Activated CD8-positive, alpha-beta T cell treated with anti-CD3 and anti-CD28 coated beads for 36 hours (primary cell): ENCODE measurements around the gene MAP6. TPM values are rescaled to one million over a fixed set of nuclear protein-coding genes. Genes with fewer than 3 reads are reported as not detected.
A peak's percentile ranks its signal among the peaks of the same experiment; 100 is the strongest.

Source experiments
- ATAC-seq: fragments of 200-7000 bp; cut with Tn5 transposase; one replicate; pipeline ENCODE4 v1.10.0; 2021; ENCODE audit warnings: mild to moderate bottlenecking, moderate library complexity
- CTCF ChIA-PET: fragments of 350-600 bp; sonication (Branson Sonifier 250); formaldehyde crosslinking; loops from one replicate; lab custom pipeline; 2021; ENCODE audit warnings: antibody characterized with exemption; lab: Charles Lee
- POLR2A ChIA-PET: fragments of 350-600 bp; sonication (Branson Sonifier 250); formaldehyde crosslinking; loops from one replicate; lab custom pipeline; 2021; ENCODE audit warnings: antibody characterized with exemption; lab: Charles Lee
- DNase-seq: peaks from one replicate; pipeline ENCODE4 v3.0.0-alpha.2; 2020
- H3K27ac Mint-ChIP-seq: one replicate; pipeline ENCODE4 v1.8.0; 2021; ENCODE audit warnings: mild to moderate bottlenecking, mixed read lengths
- H3K27me3 Mint-ChIP-seq: one replicate; pipeline ENCODE4 v1.8.0; 2021; ENCODE audit warnings: mixed read lengths
- H3K36me3 Mint-ChIP-seq: one replicate; pipeline ENCODE4 v1.8.0; 2021; ENCODE audit warnings: low read depth, mixed read lengths
- H3K4me1 Mint-ChIP-seq: one replicate; pipeline ENCODE4 v1.8.0; 2021; ENCODE audit warnings: low read depth, mixed read lengths
- H3K4me3 Mint-ChIP-seq: one replicate; pipeline ENCODE4 v1.8.0; 2021; ENCODE audit warnings: mild to moderate bottlenecking, moderate library complexity, mixed read lengths
- H3K9me3 Mint-ChIP-seq: one replicate; pipeline ENCODE4 v1.8.0; 2021; ENCODE audit warnings: mixed read lengths
- intact Hi-C: fragments of 100-400 bp; cut with micrococcal nuclease; formaldehyde crosslinking; loops from one replicate; pipeline ENCODE4 v1.10.0; 2022
- total RNA-seq, 2 experiments: library from RNA; stranded (reverse); gene quantifications; one replicate each; pipeline ENCODE4 v1.2.3, GENCODE V29; 2021
- TF ChIP-seq, protein P1 (sequence below): fragments of 200-600 bp; IDR thresholded peaks from one replicate; pipeline ENCODE4 v1.8.0; 2022; ENCODE audit warnings: antibody characterized with exemption, mild to moderate bottlenecking

The MAP6 gene
- total RNA-seq, 2 experiments from 2014 or later, result not detected

DNA sequence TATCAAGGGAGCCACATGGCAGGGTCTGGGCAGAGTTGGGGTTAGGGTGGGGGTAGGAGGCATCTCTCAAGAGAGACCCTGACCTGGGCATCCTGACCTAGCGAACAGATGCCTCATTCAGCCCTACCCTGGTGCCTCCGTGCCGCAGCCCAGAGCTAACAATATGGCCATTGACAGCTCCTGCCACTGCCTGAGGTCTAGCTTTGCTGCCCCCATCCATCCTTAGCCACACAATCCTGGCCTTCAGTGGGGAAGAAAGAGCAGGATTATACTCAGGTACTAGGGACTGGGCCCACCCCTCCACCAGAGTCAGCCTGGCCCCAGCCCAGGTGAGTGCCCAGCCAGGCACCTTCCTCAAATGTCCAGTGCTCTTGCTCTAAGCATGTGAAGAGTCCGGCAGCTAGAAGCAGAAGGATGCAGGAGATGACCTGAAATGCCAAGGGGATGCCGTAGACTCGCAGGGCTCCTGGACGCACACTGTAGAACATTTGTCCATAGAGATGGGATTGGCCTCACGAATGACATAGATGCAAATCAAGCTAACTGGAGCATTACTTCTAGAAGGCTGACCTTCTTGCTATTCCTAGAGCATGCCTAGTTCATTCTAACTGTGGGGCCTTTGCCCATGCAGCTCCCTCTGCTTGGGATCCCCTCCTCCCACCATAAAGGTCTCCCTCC, 120.1 kb downstream of the MAP6 start:
- Mint-ChIP-seq H3K27ac (no peak overlapping the region), H3K27me3 (no peaks in the 10 kb centered on the region), H3K36me3 (no peaks in the 10 kb centered on the region), H3K9me3 (no peaks in the 10 kb centered on the region), H3K4me1 (peaks cover 4% of the 10 kb centered on the region), H3K4me3 (no peak overlapping the region)
- CTCF ChIA-PET, result interaction anchor here (0.8 to 2.2 kb wide), 10 partner anchors 10 to 192 kb away, joined by 3 to 9 read pairs (median 6); no protein-coding TSS in a partner anchor
- ATAC-seq (no peak), DNase-seq (no peak)
- TF ChIP-seq, protein P1, sequence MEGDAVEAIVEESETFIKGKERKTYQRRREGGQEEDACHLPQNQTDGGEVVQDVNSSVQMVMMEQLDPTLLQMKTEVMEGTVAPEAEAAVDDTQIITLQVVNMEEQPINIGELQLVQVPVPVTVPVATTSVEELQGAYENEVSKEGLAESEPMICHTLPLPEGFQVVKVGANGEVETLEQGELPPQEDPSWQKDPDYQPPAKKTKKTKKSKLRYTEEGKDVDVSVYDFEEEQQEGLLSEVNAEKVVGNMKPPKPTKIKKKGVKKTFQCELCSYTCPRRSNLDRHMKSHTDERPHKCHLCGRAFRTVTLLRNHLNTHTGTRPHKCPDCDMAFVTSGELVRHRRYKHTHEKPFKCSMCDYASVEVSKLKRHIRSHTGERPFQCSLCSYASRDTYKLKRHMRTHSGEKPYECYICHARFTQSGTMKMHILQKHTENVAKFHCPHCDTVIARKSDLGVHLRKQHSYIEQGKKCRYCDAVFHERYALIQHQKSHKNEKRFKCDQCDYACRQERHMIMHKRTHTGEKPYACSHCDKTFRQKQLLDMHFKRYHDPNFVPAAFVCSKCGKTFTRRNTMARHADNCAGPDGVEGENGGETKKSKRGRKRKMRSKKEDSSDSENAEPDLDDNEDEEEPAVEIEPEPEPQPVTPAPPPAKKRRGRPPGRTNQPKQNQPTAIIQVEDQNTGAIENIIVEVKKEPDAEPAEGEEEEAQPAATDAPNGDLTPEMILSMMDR, result no peak
- POLR2A ChIA-PET, result interaction anchor here (0.7 to 1.3 kb wide), 4 partner anchors 13 to 181 kb away, joined by 3 to 6 read pairs (median 4); partner anchors contain the start of gene SERPINH1
- intact Hi-C loops, result no loop called here

DNA sequence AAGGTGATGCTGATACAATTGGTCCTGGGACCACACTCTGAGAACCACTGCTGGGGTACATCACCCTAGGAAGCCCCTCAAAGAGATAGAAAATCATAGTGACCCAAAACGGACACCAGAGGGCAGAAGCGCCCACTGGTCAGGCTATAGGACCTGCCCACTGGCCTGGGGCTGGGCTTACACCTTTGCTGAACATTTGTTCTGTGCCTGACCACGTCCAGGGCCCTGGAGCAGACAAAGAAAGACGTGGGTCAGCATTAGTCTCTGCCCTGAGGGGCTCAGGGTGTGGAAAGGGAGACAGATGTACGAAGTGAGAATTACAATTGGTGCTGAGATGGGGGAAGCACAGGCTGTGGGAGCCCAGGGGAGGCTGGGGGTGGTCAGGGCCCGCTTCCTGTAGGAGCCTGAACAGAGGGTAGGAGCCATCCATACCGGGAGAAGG, 121.2 kb downstream of the MAP6 start:
- H3K27ac Mint-ChIP-seq, result peak overlapping the region; percentile 23
- peak; percentile 73 for ATAC-seq
- no peaks in the 10 kb centered on the region for H3K9me3 Mint-ChIP-seq

DNA sequence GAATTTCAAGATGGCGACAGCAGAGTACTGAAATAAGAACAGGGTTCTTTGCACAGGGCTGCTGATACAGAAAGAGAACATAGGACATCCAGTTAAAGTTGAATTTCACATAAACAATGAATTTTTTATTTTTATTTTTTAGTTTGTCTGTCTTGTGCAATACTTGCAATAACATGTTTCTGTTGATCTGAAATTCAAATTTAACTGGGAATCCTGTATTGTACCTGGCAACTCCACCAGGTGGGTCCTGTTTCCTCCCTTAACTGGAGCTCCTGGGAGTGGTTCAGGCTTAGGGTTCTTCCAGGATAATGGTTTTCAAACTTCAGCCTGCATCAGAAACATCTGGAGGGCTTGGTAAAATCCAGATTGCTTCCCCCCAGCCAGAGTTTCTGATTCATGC, 121.7 kb downstream of the MAP6 start:
- Mint-ChIP-seq H3K36me3 (no peaks in the 10 kb centered on the region), H3K4me3 (no peak overlapping the region), H3K27ac (no peak overlapping the region), H3K4me1 (peaks cover 4% of the 10 kb centered on the region), H3K9me3 (no peaks in the 10 kb centered on the region), H3K27me3 (no peaks in the 10 kb centered on the region)
- ChIA-PET POLR2A (interaction anchor here (0.6 kb wide), 1 partner anchor 8 kb away, joined by 3 read pairs; no protein-coding TSS in a partner anchor), CTCF (interaction anchor here (0.8 to 2.5 kb wide), 10 partner anchors 9 to 141 kb away, joined by 3 to 10 read pairs (median 4); no protein-coding TSS in a partner anchor)
- ATAC-seq (no peak), DNase-seq (no peak)
- intact Hi-C loops, result no loop called here
- TF ChIP-seq, protein P1, result no peak

More for the DNA sequence above, 121.2 kb downstream of the MAP6 start:
- Mint-ChIP-seq H3K4me1 (peaks cover 4% of the 10 kb centered on the region), H3K27me3 (no peaks in the 10 kb centered on the region), H3K4me3 (no peak overlapping the region), H3K36me3 (no peaks in the 10 kb centered on the region)
- POLR2A ChIA-PET, result no interaction called here
- peak; percentile 66 for DNase-seq
- TF ChIP-seq, protein P1, result peak; percentile 93
- CTCF ChIA-PET, result interaction anchor here (1.0 to 2.5 kb wide), 7 partner anchors 11 to 35 kb away, joined by 3 to 10 read pairs (median 6); no protein-coding TSS in a partner anchor
- intact Hi-C loops, result no loop called here

DNA sequence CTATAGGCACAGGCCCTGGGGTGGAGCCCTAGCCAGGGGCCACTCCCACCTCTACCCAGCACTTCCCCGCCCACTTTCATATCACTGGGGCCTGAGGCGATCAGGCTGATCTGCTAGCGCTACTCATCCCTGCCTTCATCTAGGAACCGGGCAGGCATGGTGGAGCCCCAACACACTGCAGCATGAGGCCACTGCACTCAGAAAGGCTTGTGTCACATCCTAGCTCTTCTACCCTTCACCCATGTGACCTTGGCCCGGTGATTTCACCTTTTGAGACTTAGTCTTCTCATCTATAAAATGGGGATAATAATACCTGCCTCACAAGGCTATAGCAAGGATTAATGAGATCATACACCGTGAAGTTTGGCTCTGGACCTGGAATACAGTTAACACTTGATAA, 125.0 kb downstream of the MAP6 start:
- Mint-ChIP-seq H3K4me3 (no peak overlapping the region), H3K9me3 (no peaks in the 10 kb centered on the region), H3K27ac (no peak overlapping the region), H3K36me3 (no peaks in the 10 kb centered on the region), H3K4me1 (no peaks in the 10 kb centered on the region), H3K27me3 (no peaks in the 10 kb centered on the region)
- ChIA-PET CTCF (interaction anchor here (1.8 kb wide), 1 partner anchor 11 kb away, joined by 11 read pairs; no protein-coding TSS in a partner anchor), POLR2A (no interaction called here)
- no peak for DNase-seq
- ATAC-seq, result peak; percentile 46
- TF ChIP-seq, protein P1, result no peak
- intact Hi-C loops, result no loop called here

DNA sequence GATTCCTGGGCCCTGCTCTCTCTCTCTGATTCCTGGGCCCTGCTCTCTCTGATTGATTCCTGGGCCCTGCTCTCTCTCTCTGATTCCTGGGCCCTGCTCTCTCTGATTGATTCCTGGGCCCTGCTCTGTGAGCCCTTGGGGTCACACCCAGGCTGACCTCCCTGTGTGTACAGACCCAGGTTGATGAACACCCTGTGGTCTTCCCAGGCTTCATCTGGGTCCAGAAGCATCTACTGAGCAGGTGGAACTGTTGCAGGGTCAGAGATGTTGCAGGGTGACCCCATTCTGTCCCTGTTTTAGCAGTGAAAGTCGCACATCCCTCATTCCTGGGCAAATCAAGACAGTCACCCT, 126.8 kb downstream of the MAP6 start:
- Mint-ChIP-seq H3K4me1 (peaks cover 16% of the 10 kb centered on the region), H3K9me3 (no peaks in the 10 kb centered on the region), H3K27ac (no peak overlapping the region), H3K36me3 (no peaks in the 10 kb centered on the region), H3K27me3 (peaks cover 3% of the 10 kb centered on the region), H3K4me3 (no peak overlapping the region)
- ATAC-seq (no peak), DNase-seq (no peak)
- ChIA-PET POLR2A (no interaction called here), CTCF (interaction anchor here (1.8 kb wide), 1 partner anchor 10 kb away, joined by 11 read pairs; no protein-coding TSS in a partner anchor)
- intact Hi-C loops, result no loop called here
- TF ChIP-seq, protein P1, result no peak
